IPS-11a (cell line): Measurements from ENCODE around the gene B3GALT6.
"Not testable (repeated sequence)": the region's sequence is repeated elsewhere in the genome, so short reads cannot be mapped to it uniquely, and the experiment has no call there.

ENCODE experiments used
- H3K4me3 ChIP-seq: one replicate; pipeline ENCODE4 v1.5.1; 2013; ENCODE audit warnings: low read depth, low read length, control low read depth

B3GALT6 gene

GRCh38 chr1:1242461-1243265, 10.6 kb downstream of the B3GALT6 start:
- H3K4me3 ChIP-seq, result no peak overlapping the region

- no peak overlapping the region for H3K4me3 ChIP-seq
Measured at GRCh38 chr1:1243266-1243660, 11.2 kb downstream of the B3GALT6 start.

- H3K4me3 ChIP-seq, result no peak overlapping the region
Measured at GRCh38 chr1:1243807-1244191, 11.8 kb downstream of the B3GALT6 start.

- H3K4me3 ChIP-seq, result no peak overlapping the region
Measured at GRCh38 chr1:1244192-1244811, 12.3 kb downstream of the B3GALT6 start.

GRCh38 chr1:1245178-1245816, 13.3 kb downstream of the B3GALT6 start:
- no peak overlapping the region for H3K4me3 ChIP-seq

GRCh38 chr1:1245817-1246576, 14.0 kb downstream of the B3GALT6 start:
- H3K4me3 ChIP-seq, result no peak overlapping the region

- H3K4me3 ChIP-seq, result no peak within 1 kb of the TSS
Measured at GRCh38 chr1:1246577-1247340, 14.7 kb downstream of the B3GALT6 start, which contains the start of gene C1QTNF12. Gene C1QTNF12 (minus strand): TSS chr1:1246722. CDS start chr1:1246690, 32 bp downstream.

- H3K4me3 ChIP-seq, result no peak overlapping the region
Measured at GRCh38 chr1:1247341-1247913, 15.4 kb downstream of the B3GALT6 start.

- not testable (repeated sequence) for H3K4me3 ChIP-seq
Measured at GRCh38 chr1:1248009-1248913, 16.2 kb downstream of the B3GALT6 start.

- no peak overlapping the region for H3K4me3 ChIP-seq
Measured at GRCh38 chr1:1250786-1251284, 18.8 kb downstream of the B3GALT6 start.

GRCh38 chr1:1253314-1253713, 21.3 kb downstream of the B3GALT6 start:
- H3K4me3 ChIP-seq, result no peak overlapping the region

- no peak overlapping the region for H3K4me3 ChIP-seq
Measured at GRCh38 chr1:1253972-1254666, 22.1 kb downstream of the B3GALT6 start.

- no peak overlapping the region for H3K4me3 ChIP-seq
Measured at GRCh38 chr1:1254667-1254998, 22.6 kb downstream of the B3GALT6 start.

- H3K4me3 ChIP-seq, result no peak overlapping the region
Measured at GRCh38 chr1:1255078-1255477, 23.0 kb downstream of the B3GALT6 start.

- H3K4me3 ChIP-seq, result no peak overlapping the region
Measured at GRCh38 chr1:1255611-1256010, 23.6 kb downstream of the B3GALT6 start.

- no peak overlapping the region for H3K4me3 ChIP-seq
Measured at GRCh38 chr1:1256956-1257871, 25.2 kb downstream of the B3GALT6 start.

GRCh38 chr1:1259119-1259488, 27.1 kb downstream of the B3GALT6 start:
- no peak overlapping the region for H3K4me3 ChIP-seq
